Peyer's patch (tissue), 4 donors: ENCODE data around the gene PDP2.

Experiments
- POLR2A ChIP-seq, 2 donors: fragments of 450-650 bp; IDR thresholded peaks; one replicate each; pipeline ENCODE4 v1.5.1; 2017; ENCODE audit warnings: antibody characterized with exemption in 2 of 2, mild to moderate bottlenecking in 2 of 2, moderate library complexity in 2 of 2
- TF ChIP-seq, protein P1 (sequence below), 6 experiments: fragments of 450-650 bp in 4 of 6; fragments of 200-600 bp in 2 of 6; sonication (generic) in 1 of 6; IDR thresholded peaks; one replicate each; pipeline ENCODE4 v1.5.1; 2017 to 2019; ENCODE audit warnings: antibody characterized with exemption in 6 of 6, mild to moderate bottlenecking in 3 of 6, moderate library complexity in 1 of 6

DNA sequence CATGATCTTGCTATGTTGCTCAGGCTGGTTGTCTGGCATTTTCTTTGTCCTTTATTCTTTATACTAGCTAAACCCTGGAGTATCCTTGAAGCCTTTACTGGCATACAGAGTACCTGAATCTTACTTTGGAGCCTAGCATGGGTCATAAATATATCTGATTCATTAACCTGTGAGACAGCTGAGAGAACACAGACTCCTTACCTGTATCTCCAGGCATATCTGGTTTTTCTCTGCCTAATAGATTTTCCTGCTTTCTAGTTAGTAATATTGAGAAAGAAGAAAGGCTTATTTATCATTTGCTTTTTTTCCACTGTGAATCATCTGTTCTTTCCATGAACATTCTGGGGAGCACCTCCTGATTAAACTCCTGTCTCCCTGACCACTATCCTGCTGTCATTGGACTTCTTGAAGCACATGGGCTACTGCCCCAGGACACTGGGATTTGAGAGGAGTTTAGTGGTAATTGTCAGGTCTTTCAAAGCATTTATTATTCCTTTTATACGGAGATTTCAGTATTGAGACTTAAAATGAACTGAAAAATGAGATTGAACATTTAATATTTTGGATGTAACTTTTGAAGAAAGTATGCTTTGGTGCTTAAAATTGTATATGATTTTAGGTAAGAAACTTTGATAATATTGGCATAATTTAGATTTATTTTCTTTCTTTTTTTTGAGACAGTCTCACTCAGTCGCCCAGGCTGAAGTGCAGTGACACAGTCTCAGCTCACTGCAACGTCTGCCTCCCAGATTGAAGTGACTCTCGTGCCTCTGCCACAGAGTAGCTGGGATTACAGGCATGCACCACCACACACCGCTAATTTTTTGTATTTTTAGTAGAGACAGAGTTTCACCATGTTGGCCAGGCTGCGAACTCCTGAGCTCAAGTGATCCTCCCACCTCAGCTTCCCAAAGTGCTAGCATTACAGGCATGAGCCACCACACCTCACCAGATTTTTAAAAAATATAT is 8.6 kb downstream of the PDP2 start:
- TF ChIP-seq, protein P1, sequence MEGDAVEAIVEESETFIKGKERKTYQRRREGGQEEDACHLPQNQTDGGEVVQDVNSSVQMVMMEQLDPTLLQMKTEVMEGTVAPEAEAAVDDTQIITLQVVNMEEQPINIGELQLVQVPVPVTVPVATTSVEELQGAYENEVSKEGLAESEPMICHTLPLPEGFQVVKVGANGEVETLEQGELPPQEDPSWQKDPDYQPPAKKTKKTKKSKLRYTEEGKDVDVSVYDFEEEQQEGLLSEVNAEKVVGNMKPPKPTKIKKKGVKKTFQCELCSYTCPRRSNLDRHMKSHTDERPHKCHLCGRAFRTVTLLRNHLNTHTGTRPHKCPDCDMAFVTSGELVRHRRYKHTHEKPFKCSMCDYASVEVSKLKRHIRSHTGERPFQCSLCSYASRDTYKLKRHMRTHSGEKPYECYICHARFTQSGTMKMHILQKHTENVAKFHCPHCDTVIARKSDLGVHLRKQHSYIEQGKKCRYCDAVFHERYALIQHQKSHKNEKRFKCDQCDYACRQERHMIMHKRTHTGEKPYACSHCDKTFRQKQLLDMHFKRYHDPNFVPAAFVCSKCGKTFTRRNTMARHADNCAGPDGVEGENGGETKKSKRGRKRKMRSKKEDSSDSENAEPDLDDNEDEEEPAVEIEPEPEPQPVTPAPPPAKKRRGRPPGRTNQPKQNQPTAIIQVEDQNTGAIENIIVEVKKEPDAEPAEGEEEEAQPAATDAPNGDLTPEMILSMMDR (IDR thresholded peaks at IDR 0.05), result no peak
- no peak for TF ChIP-seq POLR2A (IDR thresholded peaks at IDR 0.05)
